ENCODE data around the gene IRF9. TPM values are rescaled to one million over a fixed set of nuclear protein-coding genes. Genes with fewer than 3 reads are reported as not detected.

The IRF9 gene
- total and polyA plus RNA-seq, 2 of the 13 experiments (the other 11 are each of a cell fraction or from before 2014, with no cell fraction given): 14.9 to 49.7 TPM

GRCh38 chr14:24114532-24115421, 46.3 kb upstream of the IRF9 start, which contains the start of the genes DCAF11 and NRL (continued):
- TF ChIP-seq ZNF18 (CRISPR knock-in tag; IDR thresholded peaks at IDR 0.05; ENCODE audit: insufficient replicate concordance): peak; percentile 98
- peak; percentile 30; the same call in 1 of the 2 replicates for TF ChIP-seq ZNF230 (CRISPR knock-in tag; IDR thresholded peaks at IDR 0.05)
- TF ChIP-seq GFI1 (CRISPR knock-in tag; IDR thresholded peaks at IDR 0.05; ENCODE audit: borderline replicate concordance): peak; percentile 90
- no peak for TF ChIP-seq ZBTB4 (CRISPR knock-in tag; IDR thresholded peaks at IDR 0.05; ENCODE audit: borderline replicate concordance)
- TF ChIP-seq HNRNPLL (IDR thresholded peaks at IDR 0.05; ENCODE audit: low read depth, low read length, poor library complexity, severe bottlenecking): peak; percentile 97
- no peak for TF ChIP-seq GTF2F1 (IDR thresholded peaks at IDR 0.05; ENCODE audit: low read length)
- no peak; the same call in 1 of the 2 replicates for TF ChIP-seq HIC2 (CRISPR knock-in tag; IDR thresholded peaks at IDR 0.05; ENCODE audit: low read depth)
- TF ChIP-seq TSC22D2 (CRISPR knock-in tag; IDR thresholded peaks at IDR 0.05; ENCODE audit: borderline replicate concordance): peak; percentile 73; the same call in 1 of the 2 replicates
- TF ChIP-seq ZNF598 (CRISPR knock-in tag; IDR thresholded peaks at IDR 0.05; ENCODE audit: borderline replicate concordance): peak; percentile 100
- TF ChIP-seq ZFP62 (CRISPR knock-in tag; IDR thresholded peaks at IDR 0.05): no peak
- peak; percentile 93 for TF ChIP-seq ELF3 (CRISPR knock-in tag; IDR thresholded peaks at IDR 0.05)
- TF ChIP-seq NR2F2 (IDR thresholded peaks at IDR 0.05; ENCODE audit: borderline replicate concordance, low read depth): no peak
- peak in 1 of 2 experiments; percentile 50; a peak in 1 of 4 replicates for TF ChIP-seq REST (IDR thresholded peaks at IDR 0.05; ENCODE audit: borderline replicate concordance in 1 of 2, low read depth in 1 of 2, low read length in 2 of 2)
- no peak for TF ChIP-seq ZNF432 (CRISPR knock-in tag; IDR thresholded peaks at IDR 0.05; ENCODE audit: borderline replicate concordance)
- peak; percentile 95 for TF ChIP-seq SNAPC2 (CRISPR knock-in tag; IDR thresholded peaks at IDR 0.05)
- peak; percentile 78 for TF ChIP-seq HNRNPK (IDR thresholded peaks at IDR 0.05; ENCODE audit: low read depth, low read length, poor library complexity, severe bottlenecking)
- TF ChIP-seq ZNF460 (CRISPR knock-in tag; IDR thresholded peaks at IDR 0.05; ENCODE audit: borderline replicate concordance): no peak

All from HepG2 (cell line).